Measurements from ENCODE around the gene PDHB.

The PDHB gene

GRCh38 chr3:58466899-58467563 lies 33.4 kb upstream of the PDHB start:
- no peak for DNase-seq (ENCODE audit: extremely low read depth, insufficient read length)
- H3K27me3 ChIP-seq (replicated peaks; ENCODE audit: control insufficient read depth, insufficient read depth, low read length): no peaks in the 10 kb centered on the region
- no peak for TF ChIP-seq CTCF (IDR thresholded peaks at IDR 0.05; ENCODE audit: insufficient read depth, low read length, poor library complexity, severe bottlenecking)
- no peaks in the 10 kb centered on the region for H3K36me3 ChIP-seq (ENCODE audit: control insufficient read depth, insufficient read depth, low read length)
- no peak overlapping the region for H3K4me3 ChIP-seq (replicated peaks; ENCODE audit: low read depth, low read length)

GRCh38 chr3:58464866-58465265 lies 31.2 kb upstream of the PDHB start:
- TF ChIP-seq CTCF (IDR thresholded peaks at IDR 0.05; ENCODE audit: insufficient read depth, low read length, poor library complexity, severe bottlenecking): no peak
- Histone ChIP-seq H3K36me3 (ENCODE audit: control insufficient read depth, insufficient read depth, low read length) (no peaks in the 10 kb centered on the region), H3K4me3 (replicated peaks; ENCODE audit: low read depth, low read length) (no peak overlapping the region), H3K27me3 (replicated peaks; ENCODE audit: control insufficient read depth, insufficient read depth, low read length) (no peaks in the 10 kb centered on the region)
- DNase-seq (ENCODE audit: extremely low read depth, insufficient read length): no peak

- H3K4me3 ChIP-seq (replicated peaks; ENCODE audit: low read depth, low read length): no peak overlapping the region
- no peaks in the 10 kb centered on the region for H3K36me3 ChIP-seq (ENCODE audit: control insufficient read depth, insufficient read depth, low read length)
- DNase-seq (ENCODE audit: extremely low read depth, insufficient read length): no peak
- H3K27me3 ChIP-seq (replicated peaks; ENCODE audit: control insufficient read depth, insufficient read depth, low read length): no peaks in the 10 kb centered on the region
- no peak for TF ChIP-seq CTCF (IDR thresholded peaks at IDR 0.05; ENCODE audit: insufficient read depth, low read length, poor library complexity, severe bottlenecking)
Observed at GRCh38 chr3:58463942-58464271, 30.3 kb upstream of the PDHB start.

GRCh38 chr3:58463181-58463941 lies 29.7 kb upstream of the PDHB start:
- H3K4me3 ChIP-seq (replicated peaks; ENCODE audit: low read depth, low read length): no peak overlapping the region
- TF ChIP-seq CTCF (IDR thresholded peaks at IDR 0.05; ENCODE audit: insufficient read depth, low read length, poor library complexity, severe bottlenecking): peak; percentile 96
- no peak for DNase-seq (ENCODE audit: extremely low read depth, insufficient read length)
- H3K27me3 ChIP-seq (replicated peaks; ENCODE audit: control insufficient read depth, insufficient read depth, low read length): no peaks in the 10 kb centered on the region
- H3K36me3 ChIP-seq (ENCODE audit: control insufficient read depth, insufficient read depth, low read length): no peaks in the 10 kb centered on the region

- TF ChIP-seq CTCF (IDR thresholded peaks at IDR 0.05; ENCODE audit: insufficient read depth, low read length, poor library complexity, severe bottlenecking): no peak
- H3K27me3 ChIP-seq (replicated peaks; ENCODE audit: control insufficient read depth, insufficient read depth, low read length): no peaks in the 10 kb centered on the region
- no peak for DNase-seq (ENCODE audit: extremely low read depth, insufficient read length)
- no peaks in the 10 kb centered on the region for H3K36me3 ChIP-seq (ENCODE audit: control insufficient read depth, insufficient read depth, low read length)
- no peak overlapping the region for H3K4me3 ChIP-seq (replicated peaks; ENCODE audit: low read depth, low read length)
Observed at GRCh38 chr3:58462829-58463180, 29.2 kb upstream of the PDHB start.

All from GM06990 (cell line).